Keratinocyte (primary cell): ENCODE results near the gene EYS. TPM values are rescaled to one million over a fixed set of nuclear protein-coding genes. Genes with fewer than 3 reads are reported as not detected.

Experiments used
- DNase-seq: peaks from one replicate; pipeline ENCODE4 v3.0.0-alpha.2; 2011; ENCODE audit warnings: low read depth, missing footprints, low spot score
- FAIRE-seq: peaks from 2 replicates; lab custom pipeline; 2011; peaks lifted over from hg19 to GRCh38; lab: Jason Lieb, UNC
- H2AFZ ChIP-seq: 2 replicates; pipeline ENCODE4 v1.6.0; 2012; ENCODE audit warnings: low read length, control low read depth, inconsistent platforms; ENCODE audit not compliant: control insufficient read depth
- H3K27ac ChIP-seq: 2 replicates; pipeline ENCODE4 v1.5.1; 2011; ENCODE audit warnings: low read length; ENCODE audit not compliant: control insufficient read depth, insufficient read depth
- H3K27me3 ChIP-seq: 3 replicates; pipeline ENCODE4 v1.6.0; 2011; ENCODE audit warnings: low read length; ENCODE audit not compliant: control insufficient read depth, insufficient read depth; ENCODE audit errors: extremely low read depth
- H3K36me3 ChIP-seq, 2 experiments: 2 replicates in 1 of 2; 3 replicates in 1 of 2; pipeline ENCODE4 v1.5.1; 2011; ENCODE audit warnings: low read length in 2 of 2, mild to moderate bottlenecking in 1 of 2; ENCODE audit not compliant: control insufficient read depth in 2 of 2, insufficient read depth in 2 of 2; ENCODE audit errors: extremely low read depth in 1 of 2
- H3K4me1 ChIP-seq: 3 replicates; pipeline ENCODE4 v1.5.1; 2011; ENCODE audit warnings: low read length; ENCODE audit not compliant: control insufficient read depth, insufficient read depth; ENCODE audit errors: extremely low read depth
- H3K4me2 ChIP-seq: 3 replicates; pipeline ENCODE4 v1.6.0; 2011; ENCODE audit warnings: low read depth, low read length; ENCODE audit not compliant: control insufficient read depth, insufficient read depth; ENCODE audit errors: extremely low read depth
- H3K4me3 ChIP-seq, 3 experiments: fragments of 200-600 bp in 1 of 3; sonication (generic) in 1 of 3; 2 replicates in 2 of 3; 3 replicates in 1 of 3; pipeline ENCODE4 v1.5.1; 2011 to 2016; ENCODE audit warnings: low read length in 3 of 3, mild to moderate bottlenecking in 3 of 3, control low read depth in 2 of 3, inconsistent platforms in 1 of 3, low read depth in 1 of 3, mixed read lengths in 1 of 3, mixed run types in 1 of 3, moderate library complexity in 1 of 3; ENCODE audit not compliant: control insufficient read depth in 2 of 3, insufficient read depth in 2 of 3; ENCODE audit errors: extremely low read depth in 1 of 3
- H3K79me2 ChIP-seq: 2 replicates; pipeline ENCODE4 v1.6.0; 2012; ENCODE audit warnings: low read length; ENCODE audit not compliant: control insufficient read depth, insufficient read depth
- H3K9ac ChIP-seq: 3 replicates; pipeline ENCODE4 v1.6.0; 2011; ENCODE audit warnings: low read length; ENCODE audit not compliant: control insufficient read depth, insufficient read depth; ENCODE audit errors: extremely low read depth
- H3K9me1 ChIP-seq: 3 replicates; pipeline ENCODE4 v1.6.0; 2011; ENCODE audit warnings: low read length; ENCODE audit not compliant: control insufficient read depth, insufficient read depth; ENCODE audit errors: extremely low read depth
- H3K9me3 ChIP-seq: 2 replicates; pipeline ENCODE4 v1.5.1; 2012; ENCODE audit warnings: low read depth, low read length; ENCODE audit not compliant: control insufficient read depth
- H4K20me1 ChIP-seq: 3 replicates; pipeline ENCODE4 v1.6.0; 2011; ENCODE audit warnings: low read length; ENCODE audit not compliant: control insufficient read depth, insufficient read depth; ENCODE audit errors: extremely low read depth
- CTCF ChIP-seq, 3 experiments: IDR thresholded peaks in 1 of 3; conservative IDR thresholded peaks in 1 of 3; optimal IDR thresholded peaks in 1 of 3; 2 replicates in 2 of 3; 3 replicates in 1 of 3; pipeline versions ENCODE3 to v1.5.1; 2011; ENCODE audit warnings: low read length in 3 of 3, mild to moderate bottlenecking in 3 of 3, moderate library complexity in 2 of 3, control low read depth in 1 of 3, inconsistent platforms in 1 of 3; ENCODE audit not compliant: insufficient read depth in 2 of 3; ENCODE audit errors: extremely low read depth in 1 of 3
- EZH2 ChIP-seq: IDR thresholded peaks from one replicate; pipeline ENCODE4 v1.6.1; 2012; ENCODE audit warnings: inconsistent platforms, mild to moderate bottlenecking, low read length, moderate library complexity
- dilution Hi-C: fragments of 300-500 bp; cut with MboI; formaldehyde crosslinking; loops from one replicate; pipeline ENCODE4 v1.7.0; 2020; ENCODE audit warnings: low sequenced_read_pairs; ENCODE audit not compliant: extremely low pct_ligation_motif_present
- polyA plus RNA-seq, 5 experiments: library from polyadenylated mRNA; depleted of rRNA in 3 of 5; stranded (reverse) in 3 of 5; stranded (forward) in 1 of 5; unstranded in 1 of 5; fragments of >200 nt; gene quantifications; 1 replicate in 1 of 5; 2 replicates in 3 of 5; 3 replicates in 1 of 5; pipeline versions ENCODE4 v1.2.1 to v1.2.3, GENCODE V29; 2011 to 2012; ENCODE audit warnings: missing spikeins in 2 of 5, low read depth in 1 of 5, low replicate concordance in 1 of 5

The EYS gene
- polyA plus RNA-seq, 1 donor (not counting 4 experiments of a cell fraction or from before 2014, with no cell fraction given), result 0.34 TPM

GRCh38 chr6:63817492-63818050 lies 1889.5 kb downstream of the EYS start:
- Histone ChIP-seq H3K9ac (no peak overlapping the region), H3K4me2 (no peak overlapping the region), H2AFZ (no peak overlapping the region), H3K79me2 (no peaks in the 10 kb centered on the region), H3K4me3 (no peak overlapping the region), H3K36me3 (no peaks in the 10 kb centered on the region), H4K20me1 (no peaks in the 10 kb centered on the region), H3K4me1 (peaks cover 9% of the 10 kb centered on the region), H3K27ac (no peak overlapping the region), H3K9me1 (no peaks in the 10 kb centered on the region), H3K9me3 (no peaks in the 10 kb centered on the region), H3K27me3 (no peaks in the 10 kb centered on the region)
- dilution Hi-C loops, result no loop called here
- no peak for TF ChIP-seq EZH2
- TF ChIP-seq CTCF (optimal IDR thresholded peaks at IDR 0.05 in 1 of 3, IDR thresholded peaks at IDR 0.05 in 1 of 3, conservative IDR thresholded peaks at IDR 0.05 in 1 of 3; ENCODE audit: extremely low read depth in 1 of 3, insufficient read depth in 2 of 3, low read length in 3 of 3), result peak in 1 of 3 experiments; percentile 4
- FAIRE-seq (no peak), DNase-seq (no peak)

GRCh38 chr6:63816982-63817436 lies 1890.0 kb downstream of the EYS start:
- Histone ChIP-seq H3K9ac (no peak overlapping the region), H3K4me2 (no peak overlapping the region), H3K4me1 (peaks cover 9% of the 10 kb centered on the region), H3K79me2 (no peaks in the 10 kb centered on the region), H2AFZ (no peak overlapping the region), H4K20me1 (no peaks in the 10 kb centered on the region), H3K36me3 (no peaks in the 10 kb centered on the region), H3K27me3 (no peaks in the 10 kb centered on the region), H3K9me3 (no peaks in the 10 kb centered on the region), H3K27ac (no peak overlapping the region), H3K9me1 (no peaks in the 10 kb centered on the region), H3K4me3 (no peak overlapping the region)
- peak; percentile 41 for FAIRE-seq
- dilution Hi-C loops, result no loop called here
- TF ChIP-seq CTCF (optimal IDR thresholded peaks at IDR 0.05 in 1 of 3, IDR thresholded peaks at IDR 0.05 in 1 of 3, conservative IDR thresholded peaks at IDR 0.05 in 1 of 3; ENCODE audit: extremely low read depth in 1 of 3, insufficient read depth in 2 of 3, low read length in 3 of 3), result peak; percentile 20 to 60 (median 35)
- no peak for TF ChIP-seq EZH2
- DNase-seq, result no peak
